Measurements from ENCODE around the gene SLC9A9. TPM values are rescaled to one million over a fixed set of nuclear protein-coding genes. Genes with fewer than 3 reads are reported as not detected.

SLC9A9 gene
- total RNA-seq, 1 donor from 2014 or later, result 4.9 TPM

DNA sequence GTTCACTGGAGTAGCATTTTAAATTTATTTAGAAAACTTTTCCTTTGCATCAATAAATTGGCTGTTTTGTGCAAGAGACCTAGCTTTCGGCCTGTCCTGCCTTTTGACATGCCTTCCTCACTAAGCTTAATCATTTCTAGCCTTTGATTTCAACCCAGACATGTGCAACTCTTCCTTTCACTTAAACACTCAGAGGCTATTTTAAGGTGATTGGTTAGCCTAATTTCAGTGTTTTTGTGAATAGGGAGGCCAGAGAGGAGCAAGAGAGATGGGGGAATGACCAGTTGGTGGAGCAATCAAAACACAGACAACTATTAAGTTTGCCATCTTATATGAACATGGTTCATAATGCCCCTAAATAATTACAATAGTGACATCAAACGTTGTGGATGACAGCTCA lies 333.4 kb downstream of the SLC9A9 start:
- H3K4me1 ChIP-seq, result no peaks in the 10 kb centered on the region
- no peak overlapping the region for H3K27ac ChIP-seq (replicated peaks)
- no peak overlapping the region for H3K4me3 ChIP-seq
- no peak for DNase-seq
- H3K27me3 ChIP-seq (ENCODE audit: low read depth), result no peaks in the 10 kb centered on the region
- TF ChIP-seq, protein P1, sequence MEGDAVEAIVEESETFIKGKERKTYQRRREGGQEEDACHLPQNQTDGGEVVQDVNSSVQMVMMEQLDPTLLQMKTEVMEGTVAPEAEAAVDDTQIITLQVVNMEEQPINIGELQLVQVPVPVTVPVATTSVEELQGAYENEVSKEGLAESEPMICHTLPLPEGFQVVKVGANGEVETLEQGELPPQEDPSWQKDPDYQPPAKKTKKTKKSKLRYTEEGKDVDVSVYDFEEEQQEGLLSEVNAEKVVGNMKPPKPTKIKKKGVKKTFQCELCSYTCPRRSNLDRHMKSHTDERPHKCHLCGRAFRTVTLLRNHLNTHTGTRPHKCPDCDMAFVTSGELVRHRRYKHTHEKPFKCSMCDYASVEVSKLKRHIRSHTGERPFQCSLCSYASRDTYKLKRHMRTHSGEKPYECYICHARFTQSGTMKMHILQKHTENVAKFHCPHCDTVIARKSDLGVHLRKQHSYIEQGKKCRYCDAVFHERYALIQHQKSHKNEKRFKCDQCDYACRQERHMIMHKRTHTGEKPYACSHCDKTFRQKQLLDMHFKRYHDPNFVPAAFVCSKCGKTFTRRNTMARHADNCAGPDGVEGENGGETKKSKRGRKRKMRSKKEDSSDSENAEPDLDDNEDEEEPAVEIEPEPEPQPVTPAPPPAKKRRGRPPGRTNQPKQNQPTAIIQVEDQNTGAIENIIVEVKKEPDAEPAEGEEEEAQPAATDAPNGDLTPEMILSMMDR (IDR thresholded peaks at IDR 0.05; ENCODE audit: borderline replicate concordance), result no peak
- no peaks in the 10 kb centered on the region for H3K36me3 ChIP-seq
- intact Hi-C loops (cut with micrococcal nuclease), result no loop called here
- no peaks in the 10 kb centered on the region for H3K9me3 ChIP-seq (replicated peaks)

DNA sequence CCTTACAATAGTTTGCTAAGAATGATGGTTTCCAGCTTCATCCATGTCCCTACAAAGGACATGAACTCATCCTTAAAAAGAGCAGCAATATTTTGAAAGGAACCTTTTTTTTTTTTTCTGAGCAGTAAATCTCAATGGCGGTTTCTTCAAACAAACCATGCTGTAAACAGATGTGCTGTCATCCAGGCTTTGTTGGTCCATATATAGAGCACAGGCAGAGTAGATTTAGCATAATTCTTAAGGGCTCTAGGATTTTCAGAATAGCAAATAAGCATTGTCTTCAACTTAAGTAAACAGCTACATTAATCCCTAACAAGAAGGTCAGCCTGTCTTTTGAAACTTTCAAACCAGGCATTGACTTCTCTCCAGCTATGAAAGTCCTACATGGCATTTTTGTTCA lies 334.2 kb downstream of the SLC9A9 start:
- intact Hi-C loops (cut with micrococcal nuclease), result no loop called here
- no peaks in the 10 kb centered on the region for H3K9me3 ChIP-seq (replicated peaks)
- H3K36me3 ChIP-seq, result no peaks in the 10 kb centered on the region
- no peaks in the 10 kb centered on the region for H3K4me1 ChIP-seq
- no peaks in the 10 kb centered on the region for H3K27me3 ChIP-seq (ENCODE audit: low read depth)
- H3K27ac ChIP-seq (replicated peaks), result no peak overlapping the region
- TF ChIP-seq, protein P1 (IDR thresholded peaks at IDR 0.05; ENCODE audit: borderline replicate concordance), result no peak
- no peak for DNase-seq
- H3K4me3 ChIP-seq, result no peak overlapping the region

DNA sequence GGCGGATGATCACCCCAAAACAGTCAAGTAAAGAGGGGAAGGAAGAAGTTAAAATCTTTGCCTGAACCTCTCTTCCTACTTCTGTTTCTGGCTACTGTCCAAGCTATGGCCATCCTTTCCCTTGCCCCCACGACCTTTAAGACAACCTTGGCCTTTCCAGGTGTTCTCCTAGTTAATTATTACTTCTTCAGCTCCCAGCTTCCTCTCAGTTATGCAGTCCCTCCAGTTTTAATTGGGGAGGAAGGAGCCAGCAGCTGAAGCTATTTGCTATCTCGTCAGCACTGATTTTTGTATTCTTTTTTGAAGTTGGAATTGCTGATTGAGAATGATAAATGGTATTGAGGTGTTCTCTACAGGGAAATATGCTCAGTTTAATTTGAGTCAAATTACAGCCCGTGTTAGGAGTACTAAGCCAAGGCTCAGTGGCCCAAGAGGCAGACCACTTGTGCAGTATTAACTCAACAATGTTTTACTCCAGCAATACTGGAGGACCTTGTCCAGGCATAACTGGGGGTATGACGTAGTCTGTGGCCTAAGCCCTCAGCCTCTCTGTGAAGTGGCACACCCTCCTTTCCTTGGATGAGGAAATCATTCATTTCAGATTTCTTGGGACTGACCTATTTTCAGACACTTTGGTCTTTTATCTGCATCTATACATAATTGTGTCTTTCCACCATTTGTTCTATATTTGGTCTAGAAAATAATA lies 336.9 kb downstream of the SLC9A9 start:
- Histone ChIP-seq H3K4me3 (no peak overlapping the region), H3K36me3 (no peaks in the 10 kb centered on the region), H3K27me3 (ENCODE audit: low read depth) (no peaks in the 10 kb centered on the region), H3K4me1 (no peaks in the 10 kb centered on the region), H3K9me3 (replicated peaks) (no peaks in the 10 kb centered on the region), H3K27ac (replicated peaks) (no peak overlapping the region)
- TF ChIP-seq, protein P1 (IDR thresholded peaks at IDR 0.05; ENCODE audit: borderline replicate concordance), result no peak
- intact Hi-C loops (cut with micrococcal nuclease), result no loop called here
- DNase-seq, result no peak

DNA sequence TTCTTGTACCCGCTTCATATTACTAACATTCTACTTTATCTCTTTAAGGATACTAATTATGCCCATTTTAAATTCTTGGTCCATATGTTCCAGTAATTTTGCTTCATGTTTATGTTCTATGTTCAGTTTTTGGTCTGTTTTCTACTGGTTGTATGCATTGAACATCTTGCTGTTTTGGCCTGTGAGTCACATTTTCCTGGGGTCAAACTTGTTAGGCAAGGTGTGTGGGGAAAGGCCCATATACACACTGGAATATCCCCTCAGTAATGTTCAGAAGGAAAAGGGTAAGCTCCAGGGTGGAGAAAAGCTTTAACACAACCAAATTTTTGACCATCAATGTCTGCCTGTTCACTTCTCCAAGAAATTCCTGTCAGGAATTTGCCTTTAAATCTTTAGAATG lies 337.7 kb downstream of the SLC9A9 start:
- intact Hi-C loops (cut with micrococcal nuclease), result no loop called here
- TF ChIP-seq, protein P1 (IDR thresholded peaks at IDR 0.05; ENCODE audit: borderline replicate concordance), result no peak

DNA sequence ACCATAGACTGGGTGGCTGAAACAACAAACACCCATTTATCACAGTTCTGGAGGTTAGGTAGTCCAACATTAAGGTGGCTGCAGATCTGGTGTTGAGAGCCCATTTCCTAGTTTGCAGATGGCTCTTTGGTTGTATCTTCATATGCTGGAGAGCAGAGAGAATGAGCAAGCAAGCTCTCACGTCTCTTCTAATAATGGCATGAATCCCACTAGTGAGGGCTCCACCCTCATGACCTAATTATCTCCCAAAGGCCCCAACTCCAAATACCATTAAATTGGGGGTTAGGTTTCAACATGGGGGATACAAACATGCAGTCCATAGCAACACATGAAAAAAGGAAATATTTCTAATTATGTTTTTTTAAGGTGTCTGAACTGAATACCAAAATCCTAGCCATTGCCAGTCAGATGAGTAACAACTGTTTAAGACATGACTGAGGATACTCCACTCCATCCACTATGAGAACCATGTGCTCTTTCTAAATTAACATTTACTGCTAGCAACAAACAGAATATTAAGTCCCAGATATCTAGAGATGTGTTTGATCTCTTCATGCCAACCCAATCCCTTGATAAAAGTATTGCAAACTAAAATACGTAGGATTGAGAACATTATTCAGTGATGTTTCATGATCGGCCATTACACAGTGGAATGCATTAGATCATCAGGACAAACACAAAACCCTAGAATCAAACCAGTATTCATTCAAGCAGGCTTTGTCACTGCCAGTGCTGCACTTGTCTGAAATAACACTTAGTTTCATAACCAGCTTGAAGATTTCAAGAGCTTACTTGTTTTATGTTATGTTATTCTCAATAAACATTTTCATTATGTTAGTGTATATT lies 340.3 kb downstream of the SLC9A9 start:
- Histone ChIP-seq H3K36me3 (no peaks in the 10 kb centered on the region), H3K4me3 (no peak overlapping the region), H3K27ac (replicated peaks) (no peak overlapping the region), H3K9me3 (replicated peaks) (no peaks in the 10 kb centered on the region), H3K27me3 (ENCODE audit: low read depth) (no peaks in the 10 kb centered on the region), H3K4me1 (no peaks in the 10 kb centered on the region)
- TF ChIP-seq, protein P1 (IDR thresholded peaks at IDR 0.05; ENCODE audit: borderline replicate concordance), result no peak
- intact Hi-C loops (cut with micrococcal nuclease), result no loop called here
- DNase-seq, result no peak

More for the DNA sequence above, 337.7 kb downstream of the SLC9A9 start:
- H3K27ac ChIP-seq (replicated peaks), result no peak overlapping the region
- H3K4me3 ChIP-seq, result no peak overlapping the region
- H3K9me3 ChIP-seq (replicated peaks), result no peaks in the 10 kb centered on the region
- H3K4me1 ChIP-seq, result no peaks in the 10 kb centered on the region
- H3K36me3 ChIP-seq, result no peaks in the 10 kb centered on the region
- DNase-seq, result no peak
- no peaks in the 10 kb centered on the region for H3K27me3 ChIP-seq (ENCODE audit: low read depth)

Measured in left ventricle myocardium inferior (tissue), 1 donor.